Measurements from ENCODE around the gene KCNMA1. TPM values are rescaled to one million over a fixed set of nuclear protein-coding genes. Genes with fewer than 3 reads are reported as not detected.

Gene KCNMA1
- total and polyA plus RNA-seq, 10 donors = 9.3 to 114 (median 51.5) TPM

DNA sequence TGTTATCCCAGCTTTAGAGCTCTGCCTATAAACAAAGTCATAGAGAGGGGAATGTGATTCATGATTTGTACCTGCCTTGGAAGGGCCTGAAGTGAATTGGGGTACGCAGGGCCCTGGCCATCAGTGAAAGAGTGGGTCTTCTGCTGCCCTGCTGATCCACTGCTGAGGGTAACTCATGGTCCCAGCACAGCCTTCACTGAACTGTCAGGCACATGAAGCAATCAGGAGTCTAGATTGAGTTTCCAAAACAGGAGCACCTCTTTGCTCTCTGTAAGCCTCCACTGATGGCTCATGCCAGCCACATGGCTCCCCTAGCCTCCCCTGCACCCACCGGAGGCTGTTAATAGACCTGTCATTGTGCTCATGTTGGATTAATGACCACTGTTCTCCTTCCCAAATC lies 217.6 kb downstream of the KCNMA1 start:
- 89 to 95% (median 91%) methylated on average over 2 of the region's 2 CpGs for WGBS, 5 donors
- H3K27me3 ChIP-seq (replicated peaks in 1 of 7) = peaks cover 0 to 14% (median 0%) of the 10 kb centered on the region in 7 donors
- intact Hi-C loops (cut with DNase I; ENCODE audit: low total_unique reads) = no loop called here
- no peak for DNase-seq
- TF ChIP-seq POLR2A (IDR thresholded peaks at IDR 0.05) (no peak), POLR2AphosphoS5 (IDR thresholded peaks at IDR 0.05) (no peak), CTCF (IDR thresholded peaks at IDR 0.05 in 8 of 11, conservative IDR thresholded peaks at IDR 0.05 in 3 of 11) (no peak)
- no peaks in the 10 kb centered on the region for H3K36me3 ChIP-seq
- no peak overlapping the region for H3K27ac ChIP-seq
- H3K4me3 ChIP-seq = no peak overlapping the region
- no peaks in the 10 kb centered on the region for H3K9me3 ChIP-seq
- H3K4me1 ChIP-seq = peaks cover 0 to 7% (median 0%) of the 10 kb centered on the region in 6 donors

- H3K9me3 ChIP-seq = no peaks in the 10 kb centered on the region
- no peak for DNase-seq
- WGBS, 5 donors = 87 to 96% (median 92%) methylated on average over 5 of the region's 5 CpGs
Observed at GRCh38 chr10:77419056-77419455, 218.6 kb downstream of the KCNMA1 start.

GRCh38 chr10:77417806-77418640 lies 219.6 kb downstream of the KCNMA1 start:
- Histone ChIP-seq H3K4me3 (no peak overlapping the region), H3K27ac (no peak overlapping the region), H3K4me1 (peaks cover 0 to 6% (median 0%) of the 10 kb centered on the region in 6 donors), H3K9me3 (no peaks in the 10 kb centered on the region), H3K27me3 (replicated peaks in 1 of 7) (peaks cover 0 to 22% (median 0%) of the 10 kb centered on the region in 7 donors), H3K36me3 (no peaks in the 10 kb centered on the region)
- TF ChIP-seq POLR2A (IDR thresholded peaks at IDR 0.05) (no peak), CTCF (IDR thresholded peaks at IDR 0.05 in 8 of 11, conservative IDR thresholded peaks at IDR 0.05 in 3 of 11) (no peak), POLR2AphosphoS5 (IDR thresholded peaks at IDR 0.05) (no peak)
- intact Hi-C loops (cut with DNase I; ENCODE audit: low total_unique reads) = no loop called here
- 78 to 93% (median 88%) methylated on average over 10 to 11 of the region's 11 CpGs for WGBS, 5 donors
- DNase-seq = no peak

More at GRCh38 chr10:77419056-77419455, 218.6 kb downstream of the KCNMA1 start:
- no peaks in the 10 kb centered on the region for H3K36me3 ChIP-seq
- H3K4me3 ChIP-seq = no peak overlapping the region
- peaks cover 0 to 21% (median 0%) of the 10 kb centered on the region in 7 donors for H3K27me3 ChIP-seq (replicated peaks in 1 of 7)
- intact Hi-C loops (cut with DNase I; ENCODE audit: low total_unique reads) = no loop called here
- H3K27ac ChIP-seq = no peak overlapping the region
- peaks cover 0 to 7% (median 0%) of the 10 kb centered on the region in 6 donors for H3K4me1 ChIP-seq
- TF ChIP-seq POLR2AphosphoS5 (IDR thresholded peaks at IDR 0.05) (no peak), POLR2A (IDR thresholded peaks at IDR 0.05) (no peak), CTCF (IDR thresholded peaks at IDR 0.05 in 8 of 11, conservative IDR thresholded peaks at IDR 0.05 in 3 of 11) (no peak)

- Histone ChIP-seq H3K36me3 (no peaks in the 10 kb centered on the region), H3K27me3 (replicated peaks in 1 of 7) (peaks cover 0 to 24% (median 0%) of the 10 kb centered on the region in 7 donors), H3K9me3 (no peaks in the 10 kb centered on the region), H3K4me3 (no peak overlapping the region), H3K4me1 (no peaks in the 10 kb centered on the region), H3K27ac (no peak overlapping the region)
- DNase-seq = no peak
- TF ChIP-seq CTCF (IDR thresholded peaks at IDR 0.05 in 8 of 11, conservative IDR thresholded peaks at IDR 0.05 in 3 of 11) = no peak
- TF ChIP-seq POLR2A (IDR thresholded peaks at IDR 0.05) = no peak
- TF ChIP-seq POLR2AphosphoS5 (IDR thresholded peaks at IDR 0.05) = no peak
- intact Hi-C loops (cut with DNase I; ENCODE audit: low total_unique reads) = no loop called here
- 72 to 94% (median 80%) methylated on average over 5 of the region's 5 CpGs for WGBS, 5 donors
Observed at GRCh38 chr10:77417359-77417758, 220.2 kb downstream of the KCNMA1 start.
